GM23338 (cell line): ENCODE measurements around the gene RSBN1L.

ENCODE experiments used
- EZH2phosphoT487 ChIP-seq: fragments of 200-600 bp; sonication (generic); IDR thresholded peaks from one replicate; pipeline ENCODE4 v1.8.1; 2018; ENCODE audit warnings: antibody characterized with exemption; ENCODE audit not compliant: unreplicated experiment
- JUNB ChIP-seq: IDR thresholded peaks from one replicate; pipeline ENCODE4 v1.6.1; 2016; ENCODE audit warnings: antibody characterized with exemption; ENCODE audit not compliant: unreplicated experiment
- POLR2AphosphoS5 ChIP-seq: IDR thresholded peaks from 2 replicates; pipeline ENCODE4 v1.6.1; 2016; ENCODE audit warnings: antibody characterized with exemption, low read depth
- TF ChIP-seq, protein P1 (sequence below), 2 experiments: fragments of 200-600 bp in 1 of 2; sonication (generic) in 1 of 2; conservative IDR thresholded peaks; 2 replicates each; pipeline versions ENCODE4 v1.5.1 to v1.6.1; 2016 to 2017; ENCODE audit warnings: antibody characterized with exemption in 2 of 2, low read depth in 2 of 2, mild to moderate bottlenecking in 2 of 2, moderate library complexity in 1 of 2
- TF ChIP-seq, protein P2 (sequence below): IDR thresholded peaks from one replicate; pipeline ENCODE4 v1.6.1; 2018; ENCODE audit warnings: antibody characterized with exemption; ENCODE audit not compliant: unreplicated experiment

DNA sequence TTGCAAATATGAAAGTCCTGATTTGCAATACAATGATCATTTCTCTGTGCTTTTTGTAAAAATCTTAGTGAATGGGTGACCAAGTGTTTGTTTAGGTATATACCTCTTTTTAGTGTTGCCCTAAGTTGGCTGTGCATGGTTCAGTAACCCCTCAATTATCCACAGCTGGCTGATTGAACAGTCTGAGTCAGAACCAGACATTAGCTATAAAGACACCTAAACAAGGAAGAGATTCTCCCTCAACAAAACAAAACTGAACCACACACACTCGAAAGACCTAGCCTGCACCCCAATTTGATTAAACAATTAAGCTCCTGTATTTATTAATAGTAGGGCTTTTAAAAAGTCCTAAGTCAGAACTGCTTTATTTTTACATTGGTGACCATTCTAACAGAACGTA is 2.8 kb downstream of the RSBN1L start:
- TF ChIP-seq, protein P1, sequence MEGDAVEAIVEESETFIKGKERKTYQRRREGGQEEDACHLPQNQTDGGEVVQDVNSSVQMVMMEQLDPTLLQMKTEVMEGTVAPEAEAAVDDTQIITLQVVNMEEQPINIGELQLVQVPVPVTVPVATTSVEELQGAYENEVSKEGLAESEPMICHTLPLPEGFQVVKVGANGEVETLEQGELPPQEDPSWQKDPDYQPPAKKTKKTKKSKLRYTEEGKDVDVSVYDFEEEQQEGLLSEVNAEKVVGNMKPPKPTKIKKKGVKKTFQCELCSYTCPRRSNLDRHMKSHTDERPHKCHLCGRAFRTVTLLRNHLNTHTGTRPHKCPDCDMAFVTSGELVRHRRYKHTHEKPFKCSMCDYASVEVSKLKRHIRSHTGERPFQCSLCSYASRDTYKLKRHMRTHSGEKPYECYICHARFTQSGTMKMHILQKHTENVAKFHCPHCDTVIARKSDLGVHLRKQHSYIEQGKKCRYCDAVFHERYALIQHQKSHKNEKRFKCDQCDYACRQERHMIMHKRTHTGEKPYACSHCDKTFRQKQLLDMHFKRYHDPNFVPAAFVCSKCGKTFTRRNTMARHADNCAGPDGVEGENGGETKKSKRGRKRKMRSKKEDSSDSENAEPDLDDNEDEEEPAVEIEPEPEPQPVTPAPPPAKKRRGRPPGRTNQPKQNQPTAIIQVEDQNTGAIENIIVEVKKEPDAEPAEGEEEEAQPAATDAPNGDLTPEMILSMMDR (conservative IDR thresholded peaks at IDR 0.05; ENCODE audit: low read depth in 2 of 2): no peak
- no peak for TF ChIP-seq POLR2AphosphoS5
- TF ChIP-seq, protein P2, sequence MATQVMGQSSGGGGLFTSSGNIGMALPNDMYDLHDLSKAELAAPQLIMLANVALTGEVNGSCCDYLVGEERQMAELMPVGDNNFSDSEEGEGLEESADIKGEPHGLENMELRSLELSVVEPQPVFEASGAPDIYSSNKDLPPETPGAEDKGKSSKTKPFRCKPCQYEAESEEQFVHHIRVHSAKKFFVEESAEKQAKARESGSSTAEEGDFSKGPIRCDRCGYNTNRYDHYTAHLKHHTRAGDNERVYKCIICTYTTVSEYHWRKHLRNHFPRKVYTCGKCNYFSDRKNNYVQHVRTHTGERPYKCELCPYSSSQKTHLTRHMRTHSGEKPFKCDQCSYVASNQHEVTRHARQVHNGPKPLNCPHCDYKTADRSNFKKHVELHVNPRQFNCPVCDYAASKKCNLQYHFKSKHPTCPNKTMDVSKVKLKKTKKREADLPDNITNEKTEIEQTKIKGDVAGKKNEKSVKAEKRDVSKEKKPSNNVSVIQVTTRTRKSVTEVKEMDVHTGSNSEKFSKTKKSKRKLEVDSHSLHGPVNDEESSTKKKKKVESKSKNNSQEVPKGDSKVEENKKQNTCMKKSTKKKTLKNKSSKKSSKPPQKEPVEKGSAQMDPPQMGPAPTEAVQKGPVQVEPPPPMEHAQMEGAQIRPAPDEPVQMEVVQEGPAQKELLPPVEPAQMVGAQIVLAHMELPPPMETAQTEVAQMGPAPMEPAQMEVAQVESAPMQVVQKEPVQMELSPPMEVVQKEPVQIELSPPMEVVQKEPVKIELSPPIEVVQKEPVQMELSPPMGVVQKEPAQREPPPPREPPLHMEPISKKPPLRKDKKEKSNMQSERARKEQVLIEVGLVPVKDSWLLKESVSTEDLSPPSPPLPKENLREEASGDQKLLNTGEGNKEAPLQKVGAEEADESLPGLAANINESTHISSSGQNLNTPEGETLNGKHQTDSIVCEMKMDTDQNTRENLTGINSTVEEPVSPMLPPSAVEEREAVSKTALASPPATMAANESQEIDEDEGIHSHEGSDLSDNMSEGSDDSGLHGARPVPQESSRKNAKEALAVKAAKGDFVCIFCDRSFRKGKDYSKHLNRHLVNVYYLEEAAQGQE: no peak
- no peak for TF ChIP-seq EZH2phosphoT487
- no peak for TF ChIP-seq JUNB
